ENCODE data around the gene SKIC2. TPM values are rescaled to one million over a fixed set of nuclear protein-coding genes. Genes with fewer than 3 reads are reported as not detected.

The SKIC2 gene
- total RNA-seq, 1 donor from 2014 or later, result 49.1 TPM

DNA sequence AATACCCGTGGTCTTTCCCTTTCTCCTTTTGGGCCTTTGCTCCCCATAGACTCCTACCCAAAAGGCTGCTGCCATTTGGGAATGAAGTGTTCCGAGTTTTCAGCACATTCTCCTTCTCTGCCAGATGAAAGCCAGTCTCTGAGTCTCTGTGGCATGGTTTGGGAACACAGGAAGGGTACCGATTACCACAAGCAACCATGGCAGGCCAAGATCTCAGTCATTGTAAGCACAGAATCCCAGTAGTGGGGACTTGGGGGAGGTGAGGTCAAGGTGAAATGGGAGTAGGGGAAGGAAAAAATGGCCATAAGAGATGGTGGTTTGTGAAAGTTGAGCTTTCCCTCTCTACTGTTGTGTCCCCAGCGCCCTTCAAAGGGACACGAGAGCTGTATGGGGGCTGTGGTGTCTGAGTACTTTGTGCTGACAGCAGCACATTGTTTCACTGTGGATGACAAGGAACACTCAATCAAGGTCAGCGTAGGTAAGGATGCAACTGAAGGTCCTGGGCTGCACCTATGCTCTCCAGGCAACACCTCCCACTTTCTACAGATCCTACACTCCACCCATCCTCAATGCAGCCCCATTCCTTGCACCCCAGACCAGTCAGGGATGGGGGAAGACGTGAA lies 8.9 kb upstream of the SKIC2 start:
- DNase-seq (ENCODE audit: low read depth), result no peak
- TF ChIP-seq, protein P1, sequence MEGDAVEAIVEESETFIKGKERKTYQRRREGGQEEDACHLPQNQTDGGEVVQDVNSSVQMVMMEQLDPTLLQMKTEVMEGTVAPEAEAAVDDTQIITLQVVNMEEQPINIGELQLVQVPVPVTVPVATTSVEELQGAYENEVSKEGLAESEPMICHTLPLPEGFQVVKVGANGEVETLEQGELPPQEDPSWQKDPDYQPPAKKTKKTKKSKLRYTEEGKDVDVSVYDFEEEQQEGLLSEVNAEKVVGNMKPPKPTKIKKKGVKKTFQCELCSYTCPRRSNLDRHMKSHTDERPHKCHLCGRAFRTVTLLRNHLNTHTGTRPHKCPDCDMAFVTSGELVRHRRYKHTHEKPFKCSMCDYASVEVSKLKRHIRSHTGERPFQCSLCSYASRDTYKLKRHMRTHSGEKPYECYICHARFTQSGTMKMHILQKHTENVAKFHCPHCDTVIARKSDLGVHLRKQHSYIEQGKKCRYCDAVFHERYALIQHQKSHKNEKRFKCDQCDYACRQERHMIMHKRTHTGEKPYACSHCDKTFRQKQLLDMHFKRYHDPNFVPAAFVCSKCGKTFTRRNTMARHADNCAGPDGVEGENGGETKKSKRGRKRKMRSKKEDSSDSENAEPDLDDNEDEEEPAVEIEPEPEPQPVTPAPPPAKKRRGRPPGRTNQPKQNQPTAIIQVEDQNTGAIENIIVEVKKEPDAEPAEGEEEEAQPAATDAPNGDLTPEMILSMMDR (IDR thresholded peaks at IDR 0.05; ENCODE audit: insufficient read depth, low read length, poor library complexity, severe bottlenecking), result no peak
- peaks cover 3% of the 10 kb centered on the region for H3K27me3 ChIP-seq (ENCODE audit: control insufficient read depth, insufficient read depth, low read length)
- H3K36me3 ChIP-seq (ENCODE audit: control insufficient read depth, insufficient read depth, low read length), result no peaks in the 10 kb centered on the region
- H3K4me3 ChIP-seq (ENCODE audit: low read depth, low read length), result no peak overlapping the region

DNA sequence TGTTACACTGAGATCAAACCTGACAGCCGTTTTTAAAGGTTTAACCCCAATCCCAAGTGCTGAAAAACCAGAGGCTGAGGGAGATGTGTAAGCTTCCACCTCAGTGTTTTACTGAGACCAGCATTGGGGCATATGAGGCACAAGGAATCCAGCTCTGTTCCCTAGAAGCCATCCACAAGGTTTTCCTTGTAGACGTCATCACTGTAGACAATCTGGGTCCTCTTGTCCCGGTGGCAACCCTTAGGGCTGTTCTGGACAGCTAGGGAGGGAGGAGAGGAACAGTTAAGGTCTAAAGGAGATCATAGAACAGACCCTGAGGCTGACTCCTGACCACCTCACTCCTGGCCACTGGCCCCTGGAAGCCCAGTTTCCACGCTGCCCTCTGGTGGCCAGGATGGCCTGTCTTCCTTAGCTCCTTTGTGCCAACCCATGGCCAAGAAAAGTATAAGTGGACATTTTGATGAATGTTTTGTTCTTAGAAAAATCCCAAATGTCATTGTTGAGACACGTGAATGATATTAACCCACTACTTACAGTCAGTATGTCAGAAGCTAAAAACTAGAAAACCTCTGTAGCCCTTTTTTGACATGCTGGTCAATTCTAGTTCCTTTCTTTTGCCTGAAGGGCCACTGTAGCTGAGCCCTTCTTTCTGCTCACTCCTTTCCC lies 6.7 kb upstream of the SKIC2 start:
- no peak for DNase-seq (ENCODE audit: low read depth)

DNA sequence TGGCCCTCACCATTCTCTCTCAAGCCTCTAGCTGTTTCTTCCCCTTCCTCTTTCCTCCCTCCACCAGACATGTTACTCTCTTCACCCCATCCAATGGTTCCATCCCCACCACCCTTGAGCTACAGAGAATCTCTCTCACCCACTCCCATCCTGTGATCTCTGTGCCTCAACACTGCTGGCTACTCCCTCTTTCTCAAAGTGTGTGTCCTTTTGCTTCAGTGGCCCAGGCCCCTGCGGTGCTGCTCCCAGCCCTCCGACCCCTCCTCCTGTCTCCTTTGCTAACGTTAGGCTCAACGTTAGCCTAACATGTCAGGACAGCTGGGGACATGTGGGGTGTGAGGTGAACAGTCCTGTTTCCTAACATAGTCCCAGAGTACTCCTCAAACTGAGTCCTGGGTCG lies 6.1 kb upstream of the SKIC2 start:
- TF ChIP-seq, protein P1 (IDR thresholded peaks at IDR 0.05; ENCODE audit: insufficient read depth, low read length, poor library complexity, severe bottlenecking), result no peak
- Histone ChIP-seq H3K36me3 (ENCODE audit: control insufficient read depth, insufficient read depth, low read length) (peaks cover 3% of the 10 kb centered on the region), H3K27me3 (ENCODE audit: control insufficient read depth, insufficient read depth, low read length) (no peaks in the 10 kb centered on the region), H3K4me3 (ENCODE audit: low read depth, low read length) (no peak overlapping the region)
- DNase-seq (ENCODE audit: low read depth), result no peak

More for the DNA sequence above, 6.7 kb upstream of the SKIC2 start:
- no peak overlapping the region for H3K4me3 ChIP-seq (ENCODE audit: low read depth, low read length)
- H3K36me3 ChIP-seq (ENCODE audit: control insufficient read depth, insufficient read depth, low read length), result peaks cover 3% of the 10 kb centered on the region
- H3K27me3 ChIP-seq (ENCODE audit: control insufficient read depth, insufficient read depth, low read length), result peaks cover under 1% of the 10 kb centered on the region
- TF ChIP-seq, protein P1 (IDR thresholded peaks at IDR 0.05; ENCODE audit: insufficient read depth, low read length, poor library complexity, severe bottlenecking), result peak; percentile 83

DNA sequence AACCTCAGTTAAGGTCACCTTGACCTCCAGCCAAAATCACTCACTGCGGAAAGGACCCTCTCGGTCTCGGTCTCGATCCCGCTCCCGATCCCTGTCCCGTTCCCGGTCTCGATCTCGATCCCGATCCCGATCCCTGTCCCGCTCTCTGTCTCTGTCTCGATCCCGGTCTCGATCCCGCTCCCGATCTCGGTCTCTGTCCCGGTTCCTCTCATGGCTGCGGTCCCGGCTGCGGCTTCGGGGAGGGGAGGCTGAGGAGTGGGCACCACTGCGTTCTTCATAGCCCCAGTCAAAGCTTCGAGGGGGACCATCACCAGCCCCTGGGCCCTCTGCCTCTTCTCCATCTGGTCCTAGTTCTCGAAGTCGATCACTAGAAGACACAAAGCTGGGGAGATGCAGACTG lies 4.5 kb upstream of the SKIC2 start:
- no peak for DNase-seq (ENCODE audit: low read depth)
- Histone ChIP-seq H3K36me3 (ENCODE audit: control insufficient read depth, insufficient read depth, low read length) (peaks cover 3% of the 10 kb centered on the region), H3K4me3 (ENCODE audit: low read depth, low read length) (no peak overlapping the region), H3K27me3 (ENCODE audit: control insufficient read depth, insufficient read depth, low read length) (no peaks in the 10 kb centered on the region)
- TF ChIP-seq, protein P1 (IDR thresholded peaks at IDR 0.05; ENCODE audit: insufficient read depth, low read length, poor library complexity, severe bottlenecking), result no peak

DNA sequence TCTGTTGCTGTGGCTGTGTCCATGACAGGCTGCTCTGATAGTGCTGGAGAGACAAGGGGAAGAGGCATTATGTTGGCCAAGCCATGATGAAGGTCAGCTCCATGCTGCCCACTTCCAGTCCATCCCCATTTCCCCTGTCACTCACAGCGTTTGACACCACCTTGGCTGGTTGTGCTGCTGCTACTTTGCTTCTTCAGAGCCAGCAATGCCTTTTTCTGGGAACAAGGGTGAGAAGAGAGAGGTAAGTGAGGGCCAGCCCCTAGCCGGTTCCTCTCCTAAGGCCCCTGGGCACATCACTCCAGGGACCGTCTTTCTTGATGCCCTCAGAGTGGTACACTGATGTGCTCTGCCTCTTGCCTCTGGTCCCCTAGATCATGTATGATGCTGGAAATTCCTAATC lies 2.2 kb upstream of the SKIC2 start:
- Histone ChIP-seq H3K36me3 (ENCODE audit: control insufficient read depth, insufficient read depth, low read length) (peaks cover 3% of the 10 kb centered on the region), H3K27me3 (ENCODE audit: control insufficient read depth, insufficient read depth, low read length) (no peaks in the 10 kb centered on the region)
- TF ChIP-seq, protein P1 (IDR thresholded peaks at IDR 0.05; ENCODE audit: insufficient read depth, low read length, poor library complexity, severe bottlenecking), result no peak

DNA sequence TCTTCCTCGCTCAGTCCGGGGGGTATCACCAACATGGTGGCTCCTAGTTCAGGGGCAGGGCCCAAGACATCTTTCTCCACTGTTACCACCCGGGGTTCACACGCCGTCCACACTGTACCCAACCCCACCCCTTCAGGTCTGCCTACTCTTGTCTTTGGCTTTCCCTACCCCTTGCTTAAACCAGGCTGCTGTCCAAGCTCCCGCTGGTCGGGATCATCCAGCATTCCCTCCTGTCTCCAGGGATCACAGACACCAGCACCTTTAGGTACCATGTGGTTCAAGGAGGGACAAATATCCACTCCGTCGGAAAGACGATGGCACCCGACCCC lies 599 bp upstream of the SKIC2 start:
- TF ChIP-seq, protein P1 (IDR thresholded peaks at IDR 0.05; ENCODE audit: insufficient read depth, low read length, poor library complexity, severe bottlenecking), result no peak
- Histone ChIP-seq H3K36me3 (ENCODE audit: control insufficient read depth, insufficient read depth, low read length) (peaks cover 3% of the 10 kb centered on the region), H3K27me3 (ENCODE audit: control insufficient read depth, insufficient read depth, low read length) (no peaks in the 10 kb centered on the region), H3K4me3 (ENCODE audit: low read depth, low read length) (peak overlapping the region; percentile 94)
- no peak for DNase-seq (ENCODE audit: low read depth)

More for the DNA sequence above, 2.2 kb upstream of the SKIC2 start:
- no peak for DNase-seq (ENCODE audit: low read depth)
- H3K4me3 ChIP-seq (ENCODE audit: low read depth, low read length), result no peak overlapping the region
